OCI-LY3 (cell line): ENCODE results near the gene VOPP1.

Experiments
- H2AFZ ChIP-seq: fragments of 200-600, 300-600 bp; shearing (Covaris generic); 2 replicates; pipeline ENCODE4 v1.6.0; 2014; ENCODE audit warnings: antibody characterized with exemption, low read depth, low read length
- H3K27ac ChIP-seq: fragments of 200-600, 300-600 bp; sonication (generic); 2 replicates; pipeline ENCODE4 v1.5.1; 2014; ENCODE audit warnings: mild to moderate bottlenecking, low read length, moderate library complexity, mixed read lengths
- H3K27me3 ChIP-seq: fragments of 200-600, 300-600 bp; sonication (generic); 2 replicates; pipeline ENCODE4 v1.6.1; 2014; ENCODE audit warnings: low read depth, low read length, mixed read lengths
- H3K36me3 ChIP-seq: fragments of 200-600, 300-600 bp; sonication (generic); replicated peaks from 2 replicates; pipeline ENCODE3; 2014; ENCODE audit warnings: low read depth, low read length, mixed read lengths
- H3K4me1 ChIP-seq: fragments of 300-600, 200-600 bp; sonication (generic); 2 replicates; pipeline ENCODE4 v1.6.1; 2014; ENCODE audit warnings: low read length, mixed read lengths
- H3K4me2 ChIP-seq: fragments of 200-600, 300-600 bp; sonication (generic); 2 replicates; pipeline ENCODE4 v1.6.1; 2014; ENCODE audit warnings: low read length, mixed read lengths
- H3K4me3 ChIP-seq: fragments of 300-600, 200-600 bp; sonication (generic); 2 replicates; pipeline ENCODE4 v1.5.1; 2014; ENCODE audit warnings: antibody characterized with exemption, mild to moderate bottlenecking, low read length, moderate library complexity
- H3K79me2 ChIP-seq: fragments of 300-600, 200-600 bp; shearing (Covaris generic); 2 replicates; pipeline ENCODE4 v1.6.1; 2014; ENCODE audit warnings: mild to moderate bottlenecking, low read length, mixed read lengths
- H3K9ac ChIP-seq: fragments of 300-600, 200-600 bp; shearing (Covaris generic); 2 replicates; pipeline ENCODE4 v1.6.0; 2014; ENCODE audit warnings: mild to moderate bottlenecking, low read length, moderate library complexity
- H3K9me3 ChIP-seq: fragments of 200-600, 300-600 bp; shearing (Covaris generic); 2 replicates; pipeline ENCODE4 v1.6.1; 2014; ENCODE audit warnings: low read length, mixed read lengths; ENCODE audit not compliant: insufficient read depth
- H4K20me1 ChIP-seq: fragments of 200-600, 300-600 bp; sonication (generic); 2 replicates; pipeline ENCODE4 v1.6.1; 2016; ENCODE audit warnings: low read length, mixed read lengths; ENCODE audit not compliant: insufficient read depth
- CTCF ChIP-seq: fragments of 200-600, 300-600 bp; sonication (generic); IDR thresholded peaks from 2 replicates; pipeline ENCODE4 v1.5.1; 2014; ENCODE audit warnings: antibody characterized with exemption, low read length, low read depth
- EZH2phosphoT487 ChIP-seq: fragments of 200-600 bp; shearing (Covaris generic); IDR thresholded peaks from 2 replicates; pipeline ENCODE4 v1.6.1; 2018; ENCODE audit warnings: antibody characterized with exemption, mixed run types, low read depth

Gene VOPP1

GRCh38 chr7:55569269-55569663, 3.0 kb downstream of the VOPP1 start:
- Histone ChIP-seq H3K4me2 (peak overlapping the region; percentile 95), H3K27me3 (no peaks in the 10 kb centered on the region), H2AFZ (no peak overlapping the region), H3K36me3 (peaks cover 37% of the 10 kb centered on the region), H3K9me3 (no peaks in the 10 kb centered on the region), H3K4me3 (peak overlapping the region; percentile 83), H3K79me2 (peaks cover 100% of the 10 kb centered on the region), H4K20me1 (peaks cover 56% of the 10 kb centered on the region), H3K4me1 (peaks cover 69% of the 10 kb centered on the region), H3K27ac (peak overlapping the region; percentile 95), H3K9ac (peak overlapping the region; percentile 93)
- TF ChIP-seq CTCF, result no peak
- no peak for TF ChIP-seq EZH2phosphoT487

DNA sequence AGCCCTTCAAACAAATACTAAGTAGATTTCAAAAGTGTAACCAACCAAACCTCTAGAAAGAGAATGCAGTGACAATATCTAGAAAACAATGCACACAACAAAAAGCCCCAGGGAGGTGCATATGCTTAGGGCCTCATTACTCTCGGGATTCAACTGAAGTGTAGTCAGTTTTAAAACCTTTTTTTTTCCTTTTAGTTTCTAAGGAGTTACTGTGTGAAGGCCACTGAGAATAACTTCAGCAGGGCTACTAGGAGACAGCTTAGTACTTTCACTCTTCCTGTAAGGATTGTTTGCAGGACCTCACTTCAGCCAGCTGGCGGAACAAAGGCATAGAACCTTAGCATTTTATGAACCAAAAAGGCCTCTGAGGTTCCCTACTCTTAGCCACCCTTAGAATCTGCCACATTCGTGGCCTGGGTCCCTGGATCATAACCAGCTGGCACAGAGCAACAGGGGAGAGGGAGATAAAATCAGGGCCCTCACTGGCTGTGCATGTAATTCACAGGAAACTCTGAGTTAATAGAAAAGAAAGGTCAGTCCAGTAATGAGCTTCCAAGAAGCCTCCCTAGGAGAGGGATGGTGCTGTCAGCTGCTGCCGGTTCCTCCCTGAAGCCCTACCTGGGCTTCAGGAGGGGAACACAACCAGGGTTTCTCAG, 3.6 kb downstream of the VOPP1 start:
- Histone ChIP-seq H4K20me1 (peaks cover 61% of the 10 kb centered on the region), H3K79me2 (peaks cover 100% of the 10 kb centered on the region), H3K27ac (peak overlapping the region; percentile 95), H3K4me1 (peaks cover 69% of the 10 kb centered on the region), H3K9me3 (no peaks in the 10 kb centered on the region), H2AFZ (no peak overlapping the region), H3K36me3 (peaks cover 37% of the 10 kb centered on the region), H3K9ac (peak overlapping the region; percentile 93), H3K27me3 (no peaks in the 10 kb centered on the region), H3K4me2 (peak overlapping the region; percentile 95), H3K4me3 (peak overlapping the region; percentile 83)
- TF ChIP-seq CTCF, result no peak

DNA sequence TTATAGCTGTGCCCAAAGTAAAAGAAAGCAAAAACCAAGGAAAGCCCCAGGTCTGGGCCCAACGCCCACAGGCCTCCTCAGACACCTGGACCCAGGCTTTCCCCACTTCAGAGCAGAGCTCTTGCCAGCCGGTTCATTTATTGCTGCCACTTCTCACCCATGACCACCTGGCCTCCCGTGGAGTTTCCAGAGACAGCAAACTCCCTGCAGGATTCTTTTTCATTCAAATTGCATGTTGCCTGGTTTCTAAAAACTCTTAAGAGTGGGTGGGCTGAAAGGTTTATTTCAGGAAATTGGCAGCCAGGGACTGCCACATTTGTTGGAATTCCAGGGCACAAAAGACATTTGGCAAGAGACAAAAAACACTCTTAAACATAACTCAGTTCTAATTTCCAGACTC, 4.7 kb downstream of the VOPP1 start:
- peaks cover 100% of the 10 kb centered on the region for H3K79me2 ChIP-seq
- peaks cover 73% of the 10 kb centered on the region for H4K20me1 ChIP-seq
- TF ChIP-seq EZH2phosphoT487 (no peak), CTCF (no peak)
- H3K9ac ChIP-seq, result peak overlapping the region; percentile 55
- H3K4me1 ChIP-seq, result peaks cover 73% of the 10 kb centered on the region
- peak overlapping the region; percentile 57 for H3K4me3 ChIP-seq
- peak overlapping the region; percentile 95 for H3K4me2 ChIP-seq
- H3K27ac ChIP-seq, result peak overlapping the region; percentile 57
- no peak overlapping the region for H2AFZ ChIP-seq
- H3K9me3 ChIP-seq, result no peaks in the 10 kb centered on the region
- peaks cover 39% of the 10 kb centered on the region for H3K36me3 ChIP-seq
- H3K27me3 ChIP-seq, result no peaks in the 10 kb centered on the region

DNA sequence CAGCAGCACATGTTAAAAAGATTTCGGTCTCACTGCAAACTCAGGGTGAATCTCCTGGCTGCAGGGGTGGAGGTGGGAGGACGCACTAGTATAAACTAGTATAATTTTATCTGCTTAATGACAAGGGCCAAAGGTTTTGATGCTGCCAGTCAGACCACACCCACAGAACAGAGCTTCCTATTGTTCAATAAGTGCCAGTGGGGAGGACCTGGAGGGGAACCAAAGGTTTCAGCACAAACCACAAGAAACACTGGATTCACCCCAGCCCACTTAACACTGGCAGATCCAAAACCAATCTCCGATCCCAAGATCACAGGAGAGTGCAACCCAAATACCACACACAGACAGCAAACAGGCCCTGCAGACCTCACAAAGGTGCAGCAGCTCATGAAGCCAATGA, 6.6 kb downstream of the VOPP1 start:
- peak overlapping the region; percentile 95 for H3K4me2 ChIP-seq
- no peak for TF ChIP-seq CTCF
- no peak for TF ChIP-seq EZH2phosphoT487

More for the DNA sequence above, 6.6 kb downstream of the VOPP1 start:
- H3K9ac ChIP-seq, result peak overlapping the region; percentile 48
- no peaks in the 10 kb centered on the region for H3K9me3 ChIP-seq
- peaks cover 100% of the 10 kb centered on the region for H3K79me2 ChIP-seq
- peaks cover 91% of the 10 kb centered on the region for H3K4me1 ChIP-seq
- no peaks in the 10 kb centered on the region for H3K27me3 ChIP-seq
- H3K4me3 ChIP-seq, result peak overlapping the region; percentile 48
- peaks cover 51% of the 10 kb centered on the region for H3K36me3 ChIP-seq
- peak overlapping the region; percentile 47 for H3K27ac ChIP-seq
- H4K20me1 ChIP-seq, result peaks cover 92% of the 10 kb centered on the region
- no peak overlapping the region for H2AFZ ChIP-seq
